NOMO-1 (cell line): ENCODE results near the gene PTH1R.

Source experiments
- DNase-seq, 2 experiments: peaks; one replicate each; lab custom pipeline; 2025; ENCODE audit not compliant: unreplicated experiment in 2 of 2; lab: John Stamatoyannopoulos, UW

Gene PTH1R

DNA sequence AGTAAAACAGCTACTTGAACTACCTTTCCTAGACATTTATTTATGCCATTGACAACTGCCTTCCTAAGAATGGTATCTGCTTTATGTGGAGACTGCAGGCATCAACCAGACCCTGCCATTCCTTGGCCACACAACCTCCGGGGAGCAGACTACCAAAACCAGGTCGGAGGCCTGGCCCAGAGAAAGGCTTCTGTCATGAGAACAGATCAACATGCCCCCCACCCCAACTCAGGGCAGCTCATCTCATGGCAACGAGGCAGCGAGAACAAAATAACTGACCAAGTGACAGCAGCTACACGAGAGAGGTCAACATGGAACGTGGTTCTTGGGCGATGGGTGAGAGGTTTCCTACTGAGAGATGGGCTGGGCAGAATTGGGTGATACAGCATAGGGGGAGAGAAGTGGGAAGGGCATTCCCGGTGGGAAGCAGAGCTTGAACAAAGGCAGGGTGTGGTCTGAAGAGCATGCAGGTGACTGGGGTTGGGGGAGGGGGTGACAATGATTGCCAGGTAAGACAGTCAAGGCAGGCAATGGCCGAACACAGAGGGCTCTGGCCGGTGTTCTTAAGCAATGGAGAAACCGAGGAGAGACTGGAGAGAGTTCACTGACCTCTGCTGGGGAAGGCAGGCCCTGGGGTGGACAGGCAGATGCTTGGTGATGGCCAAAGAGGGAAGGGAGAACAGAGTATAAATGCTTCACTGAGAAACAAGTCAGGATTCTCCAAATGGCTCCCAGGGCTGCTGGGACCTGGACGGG lies 65.1 kb downstream of the PTH1R start:
- DNase-seq, result no peak

GRCh38 chr3:46943237-46944187 lies 66.0 kb downstream of the PTH1R start:
- DNase-seq, result no peak

DNA sequence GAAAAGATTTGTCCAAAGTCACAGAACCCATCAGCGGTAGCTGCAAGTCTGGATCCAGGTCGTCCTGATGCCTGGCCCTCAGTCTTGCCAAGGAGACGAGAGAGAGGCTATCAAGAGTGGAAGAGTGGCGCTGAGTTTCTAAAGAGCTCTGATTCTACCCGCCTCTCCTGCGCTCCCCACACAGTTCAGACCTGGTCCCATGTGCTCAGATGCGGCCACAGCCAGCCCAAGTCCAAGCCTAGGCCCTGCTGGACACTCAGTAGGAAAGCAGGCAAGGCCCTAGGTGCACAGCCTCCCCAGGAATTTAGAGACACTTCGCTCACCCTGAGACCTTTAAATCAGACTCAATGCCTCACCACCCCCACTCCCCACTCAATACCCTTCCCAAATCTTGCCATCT lies 66.7 kb downstream of the PTH1R start:
- no peak for DNase-seq

DNA sequence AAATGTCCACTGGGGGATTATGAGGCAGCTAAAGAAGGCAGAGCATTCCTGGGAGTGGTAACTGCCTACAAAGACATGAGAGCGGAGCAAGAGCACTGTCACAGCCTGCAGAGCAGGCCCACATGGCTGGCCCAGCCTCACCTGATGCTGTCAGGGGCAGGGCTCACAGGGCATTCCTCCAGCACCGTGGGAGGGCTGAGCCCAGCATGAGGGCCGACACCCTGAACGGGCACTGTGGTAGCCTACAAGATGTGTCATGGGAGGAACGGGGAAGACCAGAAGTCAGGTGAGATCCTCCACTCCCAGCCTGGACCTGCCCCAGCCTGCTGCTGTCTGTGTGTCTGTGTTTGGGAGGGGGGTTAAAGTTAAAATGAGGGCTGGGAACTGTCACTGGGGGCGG lies 68.9 kb downstream of the PTH1R start:
- DNase-seq, result no peak

DNA sequence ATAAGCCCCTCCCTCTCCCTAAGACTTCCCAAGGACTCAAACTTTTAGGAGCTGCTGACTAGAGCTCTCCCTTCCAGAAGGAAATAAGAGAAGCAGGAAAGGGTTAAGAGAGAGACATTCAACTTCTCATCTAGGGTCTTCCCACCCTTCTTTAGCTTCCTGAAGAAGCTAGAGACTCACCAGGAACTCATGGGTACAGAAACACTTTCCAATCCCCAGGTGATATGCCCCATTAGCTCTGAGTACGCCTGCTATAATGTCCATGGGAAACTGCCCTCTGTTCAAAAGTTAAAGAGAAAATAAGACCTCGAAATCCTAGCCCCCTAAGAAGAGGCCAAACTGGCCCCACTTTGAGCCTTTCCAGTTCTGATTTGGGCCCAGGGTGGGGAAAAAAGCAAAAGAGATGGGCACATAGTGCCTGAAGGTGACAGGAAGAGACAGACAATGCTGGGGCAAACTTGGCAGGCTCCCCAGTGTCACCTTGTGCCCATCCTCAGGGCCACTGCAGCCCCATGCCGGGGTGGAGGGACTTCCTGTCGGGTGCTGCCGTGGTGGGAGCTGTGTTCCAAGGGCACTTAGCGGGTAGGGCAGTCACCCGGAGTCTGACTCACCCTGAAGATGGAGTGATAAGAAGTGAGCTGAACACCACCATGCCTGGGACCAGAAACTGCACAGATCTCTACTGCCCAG lies 69.5 kb downstream of the PTH1R start:
- no peak for DNase-seq

GRCh38 chr3:46947546-46947901 lies 70.0 kb downstream of the PTH1R start:
- DNase-seq, result no peak

DNA sequence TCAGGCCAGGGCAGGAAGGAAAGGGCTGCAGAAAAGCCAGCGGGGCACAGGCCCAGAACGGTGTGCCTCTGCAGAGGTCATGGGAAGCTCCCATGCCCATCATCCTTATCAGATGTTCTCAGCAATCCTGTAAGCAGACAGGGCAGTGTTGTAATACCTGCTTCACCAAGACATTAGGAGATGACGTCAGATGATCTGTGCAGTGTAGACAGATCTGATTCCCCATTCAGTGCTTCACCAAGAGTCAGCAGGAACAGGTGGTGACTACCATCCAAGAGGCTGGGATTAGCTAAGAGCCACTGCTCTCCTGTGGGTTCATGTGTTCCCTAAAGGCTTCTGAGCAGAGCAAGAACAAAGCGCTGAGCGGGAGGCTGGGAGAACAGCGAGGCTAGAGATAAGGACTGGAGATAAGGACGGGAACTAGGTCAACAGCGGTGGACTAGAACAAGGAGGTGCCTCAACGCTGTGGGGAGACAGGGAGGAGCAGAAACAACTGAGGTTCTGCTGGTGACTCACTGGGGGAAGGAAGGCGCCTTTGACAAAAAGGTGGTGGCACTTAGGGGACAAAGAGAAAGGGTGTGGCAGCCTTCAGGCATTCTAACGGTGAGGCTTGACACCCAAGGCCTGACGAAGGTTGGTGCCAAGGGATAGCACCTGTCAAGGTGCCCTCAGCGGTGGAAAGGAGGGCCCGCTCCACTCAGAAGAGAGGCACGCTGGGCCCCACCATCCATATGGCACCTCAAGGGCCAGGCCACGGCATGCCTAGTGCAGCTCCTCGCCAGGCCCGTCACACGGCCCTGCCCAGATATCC lies 70.7 kb downstream of the PTH1R start:
- DNase-seq, result peak; percentile 26 to 61

GRCh38 chr3:46948830-46949671 lies 71.5 kb downstream of the PTH1R start:
- peak; percentile 15 to 48 for DNase-seq

DNA sequence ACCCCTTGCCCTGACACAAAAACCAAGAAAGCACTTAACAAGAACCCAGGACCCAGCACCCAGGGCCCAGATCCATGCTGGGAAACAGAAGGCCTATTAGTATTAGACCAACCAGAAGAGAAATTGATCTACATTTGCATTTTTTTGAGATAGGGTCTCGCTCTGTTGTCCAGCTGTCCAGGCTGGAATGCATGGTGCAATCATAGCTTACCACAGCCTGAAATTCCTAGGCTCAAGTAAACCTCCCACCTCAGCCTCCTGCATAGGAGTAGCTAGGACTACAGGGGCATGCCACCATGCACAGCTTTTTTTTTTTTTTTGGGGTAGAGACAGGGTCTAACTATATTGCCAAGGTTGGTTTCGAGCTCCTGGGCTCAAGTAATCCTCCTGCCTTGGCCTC lies 72.7 kb downstream of the PTH1R start:
- no peak for DNase-seq

DNA sequence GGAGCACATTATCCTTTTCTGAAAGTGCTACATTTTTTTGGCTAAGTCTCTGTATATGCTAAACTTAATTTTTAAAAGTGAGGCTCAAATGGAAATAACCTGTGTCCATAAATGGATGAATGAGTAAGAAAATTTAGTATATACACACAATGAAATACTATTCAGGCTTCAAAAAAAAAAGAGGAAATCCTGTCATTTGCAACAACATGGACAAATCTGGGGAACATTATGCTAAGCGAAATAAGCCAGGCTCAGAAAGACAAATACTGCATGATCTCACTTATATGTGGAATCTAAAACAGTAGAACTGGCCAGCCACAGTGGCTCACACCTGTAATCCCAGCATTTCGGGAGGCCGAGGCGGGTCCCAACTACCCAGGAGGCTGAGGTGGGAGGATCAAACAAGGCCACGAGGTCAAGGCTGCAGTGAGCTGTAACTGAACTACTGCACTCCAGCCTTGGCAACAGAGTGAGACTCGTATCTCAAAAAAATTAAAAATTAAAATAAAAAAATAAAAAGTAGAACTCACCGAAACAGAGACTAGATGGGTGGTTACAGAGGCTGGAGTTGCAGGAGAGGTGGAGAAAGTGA lies 73.2 kb downstream of the PTH1R start:
- no peak for DNase-seq

DNA sequence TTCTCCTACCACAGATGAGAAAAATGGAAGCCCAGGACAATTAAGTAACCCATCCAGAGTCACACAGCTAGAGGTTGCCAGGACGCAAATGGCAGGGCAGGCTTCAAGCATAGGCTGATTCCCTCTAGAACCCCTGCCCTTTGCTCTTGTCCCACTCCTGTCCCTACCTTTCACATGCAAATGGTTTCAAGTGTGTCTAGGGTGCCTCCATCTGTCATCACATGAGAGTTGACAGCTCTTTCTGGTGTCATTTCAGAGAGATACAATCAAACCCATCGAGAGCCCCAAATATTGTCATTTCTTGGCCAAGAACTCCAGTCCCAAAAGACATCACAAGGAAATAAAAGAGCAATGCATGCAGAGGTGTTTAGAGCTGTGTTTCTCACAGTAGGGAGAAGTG lies 75.3 kb downstream of the PTH1R start:
- no peak for DNase-seq
